ENCODE measurements around the gene LYRM1. TPM values are rescaled to one million over a fixed set of nuclear protein-coding genes. Genes with fewer than 3 reads are reported as not detected.
"Not testable (repeated sequence)": the region's sequence is repeated elsewhere in the genome, so short reads cannot be mapped to it uniquely, and the experiment has no call there.

The LYRM1 gene
- total RNA-seq, 1 donor from 2014 or later: 30.5 TPM

DNA sequence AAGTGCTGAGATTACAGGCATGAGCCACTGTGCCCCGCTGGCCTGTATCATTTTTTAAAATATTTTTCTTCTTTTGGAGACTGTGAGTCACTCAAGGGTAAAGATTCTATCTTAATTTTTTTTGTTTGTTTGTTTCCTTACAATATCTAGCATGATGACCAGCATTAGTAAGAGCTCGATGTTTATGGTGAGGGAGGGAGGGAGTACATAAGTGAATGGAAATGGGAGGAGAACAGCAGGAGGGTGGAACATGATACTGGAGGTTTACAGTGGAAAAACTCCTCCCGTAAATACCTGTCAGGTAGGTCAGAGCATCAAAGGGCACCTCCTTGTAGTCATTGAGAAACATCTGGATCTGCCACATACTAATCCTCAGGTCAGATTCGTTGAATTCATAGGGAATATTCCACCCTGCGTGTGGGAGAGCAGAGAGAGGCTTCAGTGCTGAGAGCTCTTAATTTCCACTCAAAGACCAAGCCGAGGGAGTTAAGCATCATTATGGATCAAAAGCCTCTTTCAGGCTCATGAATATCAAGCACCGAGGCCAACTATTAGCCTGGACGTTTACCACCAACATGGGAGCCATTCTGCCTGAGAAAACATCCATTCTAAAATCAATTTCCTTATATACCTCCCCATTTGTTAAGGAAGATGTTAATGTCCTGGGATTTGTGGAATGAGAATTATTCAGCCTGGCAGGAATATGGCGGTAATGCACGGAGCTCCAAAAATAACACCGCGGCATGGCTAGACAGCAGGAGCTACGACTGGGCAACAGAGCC is 51.8 kb downstream of the LYRM1 start:
- intact Hi-C loops (cut with micrococcal nuclease): no loop called here
- Mint-ChIP-seq H3K4me1 (ENCODE audit: low read depth) (no peaks in the 10 kb centered on the region), H3K27me3 (ENCODE audit: low read depth) (peaks cover 13% of the 10 kb centered on the region), H3K27ac (no peak overlapping the region), H3K36me3 (ENCODE audit: low read depth) (no peaks in the 10 kb centered on the region), H3K4me3 (ENCODE audit: low read depth) (no peak overlapping the region), H3K9me3 (no peaks in the 10 kb centered on the region)
- no peak for DNase-seq (ENCODE audit: low spot score)

DNA sequence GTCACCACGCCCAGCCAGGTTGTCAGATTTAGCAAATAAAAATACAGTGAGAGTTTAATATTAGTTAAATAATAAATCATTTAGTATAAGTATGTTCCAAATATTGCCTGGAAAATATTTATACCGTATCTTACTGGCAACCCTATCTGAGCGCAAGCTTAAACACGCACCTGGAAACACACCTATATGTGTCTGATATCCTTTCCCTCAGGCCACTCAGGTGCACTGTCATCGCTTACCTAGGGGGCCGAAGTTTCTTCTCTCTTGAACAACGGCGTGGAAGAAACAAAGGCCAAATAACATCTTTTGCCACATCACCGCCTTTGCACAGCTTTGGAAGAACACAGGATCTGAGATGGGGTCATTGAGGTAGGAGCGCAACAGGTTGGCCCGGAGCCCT is 54.0 kb downstream of the LYRM1 start:
- H3K27ac Mint-ChIP-seq: no peak overlapping the region
- H3K4me1 Mint-ChIP-seq (ENCODE audit: low read depth): no peaks in the 10 kb centered on the region
- H3K36me3 Mint-ChIP-seq (ENCODE audit: low read depth): no peaks in the 10 kb centered on the region
- no peaks in the 10 kb centered on the region for H3K9me3 Mint-ChIP-seq
- H3K4me3 Mint-ChIP-seq (ENCODE audit: low read depth): no peak overlapping the region
- intact Hi-C loops (cut with micrococcal nuclease): no loop called here
- H3K27me3 Mint-ChIP-seq (ENCODE audit: low read depth): peaks cover 11% of the 10 kb centered on the region
- no peak for DNase-seq (ENCODE audit: low spot score)

DNA sequence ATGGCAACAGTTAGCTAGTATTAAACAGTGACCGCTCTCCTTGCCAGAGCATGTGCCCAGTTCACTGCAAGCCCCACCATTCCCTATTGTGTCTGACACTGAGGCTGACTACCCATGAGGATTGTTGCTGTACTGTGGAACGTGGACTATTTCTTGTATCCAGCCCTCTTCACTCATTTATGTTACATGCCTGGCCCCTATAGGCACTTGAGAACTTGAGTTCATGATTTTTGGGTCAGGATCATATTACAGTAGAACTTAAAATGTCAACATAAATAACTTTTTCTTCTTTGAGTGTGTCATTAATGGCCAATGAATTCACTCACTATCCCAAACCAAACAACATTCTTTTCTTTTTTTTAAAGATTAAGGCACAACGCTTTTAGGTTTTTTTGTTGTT is 55.7 kb downstream of the LYRM1 start:
- Mint-ChIP-seq H3K27me3 (ENCODE audit: low read depth) (peaks cover 4% of the 10 kb centered on the region), H3K4me1 (ENCODE audit: low read depth) (no peaks in the 10 kb centered on the region), H3K4me3 (ENCODE audit: low read depth) (no peak overlapping the region), H3K9me3 (no peaks in the 10 kb centered on the region), H3K36me3 (ENCODE audit: low read depth) (no peaks in the 10 kb centered on the region), H3K27ac (no peak overlapping the region)
- DNase-seq (ENCODE audit: low spot score): no peak
- intact Hi-C loops (cut with micrococcal nuclease): no loop called here

DNA sequence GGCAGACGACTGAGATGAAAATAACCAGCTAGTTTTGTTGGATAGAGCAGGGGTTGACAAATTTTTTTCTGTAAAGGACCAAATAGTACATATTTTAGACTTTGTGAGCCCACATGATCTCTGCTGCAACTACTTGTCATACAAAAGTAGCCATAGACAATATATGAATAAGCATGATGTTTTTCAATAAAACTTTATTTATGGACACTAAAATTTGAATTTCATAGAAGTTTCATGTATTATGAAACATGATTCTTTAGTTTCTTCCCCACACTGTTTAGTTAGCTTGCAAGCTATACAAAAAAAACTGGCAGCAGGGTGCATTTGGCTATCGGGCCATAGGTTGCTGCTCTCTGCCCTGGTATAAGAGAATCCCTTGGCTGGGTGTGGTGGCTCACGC is 56.6 kb downstream of the LYRM1 start:
- intact Hi-C loops (cut with micrococcal nuclease): no loop called here
- peaks cover 4% of the 10 kb centered on the region for H3K27me3 Mint-ChIP-seq (ENCODE audit: low read depth)
- H3K4me1 Mint-ChIP-seq (ENCODE audit: low read depth): no peaks in the 10 kb centered on the region
- no peak overlapping the region for H3K27ac Mint-ChIP-seq
- no peaks in the 10 kb centered on the region for H3K36me3 Mint-ChIP-seq (ENCODE audit: low read depth)
- DNase-seq (ENCODE audit: low spot score): no peak
- H3K9me3 Mint-ChIP-seq: no peaks in the 10 kb centered on the region
- no peak overlapping the region for H3K4me3 Mint-ChIP-seq (ENCODE audit: low read depth)

DNA sequence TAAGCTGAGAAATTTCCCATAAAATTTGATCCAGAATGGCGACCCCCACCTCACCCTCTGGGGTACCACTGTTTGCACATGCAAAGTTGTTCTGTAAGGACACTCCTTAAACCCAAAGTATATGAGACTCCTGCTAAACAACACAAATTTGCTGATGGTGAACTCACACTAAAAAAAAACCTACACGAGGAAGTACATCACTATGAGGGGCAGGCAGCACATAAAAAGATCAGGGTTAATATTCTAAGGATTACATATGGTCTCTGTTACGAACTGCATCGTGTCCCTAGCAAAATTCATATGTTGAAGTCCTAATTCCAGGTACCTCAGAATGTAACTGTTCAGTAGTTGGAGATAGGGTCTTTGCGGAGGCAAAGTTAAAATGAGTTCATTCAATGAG is 60.3 kb downstream of the LYRM1 start:
- no peak overlapping the region for H3K4me3 Mint-ChIP-seq (ENCODE audit: low read depth)
- H3K4me1 Mint-ChIP-seq (ENCODE audit: low read depth): no peaks in the 10 kb centered on the region
- no peak overlapping the region for H3K27ac Mint-ChIP-seq
- no peak for DNase-seq (ENCODE audit: low spot score)
- H3K36me3 Mint-ChIP-seq (ENCODE audit: low read depth): no peaks in the 10 kb centered on the region
- intact Hi-C loops (cut with micrococcal nuclease): no loop called here
- H3K9me3 Mint-ChIP-seq: no peaks in the 10 kb centered on the region
- peaks cover 4% of the 10 kb centered on the region for H3K27me3 Mint-ChIP-seq (ENCODE audit: low read depth)

DNA sequence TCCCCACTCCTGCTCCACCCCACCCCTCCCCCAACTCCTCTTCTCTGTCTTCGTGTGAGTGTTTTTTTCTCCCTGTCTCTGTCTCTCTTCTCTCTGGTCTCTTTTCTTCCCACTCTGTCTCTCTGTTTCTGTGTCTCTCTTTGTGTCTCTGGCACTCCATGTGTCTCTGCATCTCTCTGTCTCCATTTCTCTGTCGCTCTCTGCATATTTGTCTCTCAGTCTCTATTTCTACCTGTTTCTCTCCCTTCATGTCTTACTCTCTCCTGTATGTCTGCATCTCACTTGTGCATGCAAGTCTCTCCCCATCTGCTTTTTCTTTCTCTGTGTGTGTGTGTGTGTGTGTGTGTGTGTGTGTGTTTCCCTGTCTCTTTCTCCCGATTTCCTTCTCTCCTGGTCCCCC is 68.2 kb downstream of the LYRM1 start:
- peaks cover 10% of the 10 kb centered on the region for H3K27me3 Mint-ChIP-seq (ENCODE audit: low read depth)
- no peaks in the 10 kb centered on the region for H3K36me3 Mint-ChIP-seq (ENCODE audit: low read depth)
- no peak for DNase-seq (ENCODE audit: low spot score)
- no peak overlapping the region for H3K4me3 Mint-ChIP-seq (ENCODE audit: low read depth)
- peaks cover 2% of the 10 kb centered on the region for H3K4me1 Mint-ChIP-seq (ENCODE audit: low read depth)
- no peaks in the 10 kb centered on the region for H3K9me3 Mint-ChIP-seq
- intact Hi-C loops (cut with micrococcal nuclease): no loop called here
- no peak overlapping the region for H3K27ac Mint-ChIP-seq

DNA sequence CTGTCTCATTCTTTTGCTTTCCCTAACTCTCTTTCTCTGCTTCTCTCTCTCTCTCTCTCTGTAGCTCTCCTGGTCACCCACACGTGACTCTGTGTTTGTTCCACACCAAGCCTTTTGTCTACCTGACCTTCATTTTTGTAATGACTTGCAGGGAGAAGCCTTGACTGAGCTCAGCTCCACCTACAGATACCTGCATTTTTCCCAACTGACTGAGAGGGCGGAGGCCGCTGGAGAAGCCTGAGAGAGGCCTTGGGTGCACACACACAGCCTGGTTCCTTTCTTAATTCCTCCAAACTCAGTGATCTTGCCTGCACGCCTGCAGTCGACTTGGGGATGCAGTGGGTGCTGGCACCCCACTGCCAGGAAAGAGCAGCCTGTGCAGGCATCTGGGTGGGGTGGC is 68.8 kb downstream of the LYRM1 start:
- no peaks in the 10 kb centered on the region for H3K36me3 Mint-ChIP-seq (ENCODE audit: low read depth)
- no peak for DNase-seq (ENCODE audit: low spot score)
- no peak overlapping the region for H3K27ac Mint-ChIP-seq
- no peaks in the 10 kb centered on the region for H3K9me3 Mint-ChIP-seq
- no peak overlapping the region for H3K4me3 Mint-ChIP-seq (ENCODE audit: low read depth)
- intact Hi-C loops (cut with micrococcal nuclease): no loop called here
- peaks cover 2% of the 10 kb centered on the region for H3K4me1 Mint-ChIP-seq (ENCODE audit: low read depth)
- H3K27me3 Mint-ChIP-seq (ENCODE audit: low read depth): peaks cover 10% of the 10 kb centered on the region

DNA sequence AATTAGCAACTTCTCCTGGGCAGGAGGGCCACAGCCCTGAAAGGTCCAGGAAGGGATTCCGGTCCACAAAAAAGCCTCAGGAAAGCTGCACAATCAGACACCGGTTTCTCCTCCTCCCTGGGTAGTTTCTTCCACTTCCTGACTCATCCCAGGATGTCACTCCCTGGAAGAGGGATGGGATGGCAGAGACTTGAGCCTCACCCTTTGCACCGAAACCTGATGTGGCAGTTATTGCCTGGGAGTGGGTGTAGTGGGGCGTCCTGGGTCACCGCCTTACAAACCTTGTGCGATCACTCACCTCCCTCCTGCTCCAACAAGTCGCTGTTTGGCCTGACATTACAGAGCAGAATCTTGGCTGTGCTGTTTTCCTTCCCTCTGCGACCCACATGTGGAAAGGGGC is 70.8 kb downstream of the LYRM1 start:
- intact Hi-C loops (cut with micrococcal nuclease): no loop called here
- Mint-ChIP-seq H3K4me3 (ENCODE audit: low read depth) (no peak overlapping the region), H3K27ac (no peak overlapping the region), H3K9me3 (no peaks in the 10 kb centered on the region), H3K4me1 (ENCODE audit: low read depth) (peaks cover 2% of the 10 kb centered on the region), H3K36me3 (ENCODE audit: low read depth) (no peaks in the 10 kb centered on the region), H3K27me3 (ENCODE audit: low read depth) (peaks cover 14% of the 10 kb centered on the region)
- no peak for DNase-seq (ENCODE audit: low spot score)

DNA sequence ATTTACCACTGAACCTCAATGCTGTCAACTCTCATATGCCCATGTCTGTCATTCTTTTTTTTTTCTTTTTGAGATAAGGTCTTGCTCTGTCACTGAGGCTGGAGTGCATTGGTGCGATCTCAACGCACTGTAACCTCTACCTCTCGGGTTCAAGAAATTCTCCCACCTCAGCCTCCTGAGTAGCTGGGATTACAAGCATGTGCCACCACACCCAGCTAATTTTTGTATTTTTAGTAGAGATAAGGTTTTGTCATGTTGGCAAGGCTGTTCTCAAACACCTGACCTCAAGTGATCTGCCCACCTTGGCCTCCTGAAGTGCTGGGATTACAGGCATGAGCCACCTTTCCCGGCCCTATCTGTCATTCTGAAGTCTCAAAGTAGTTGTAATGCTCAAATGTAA is 72.6 kb downstream of the LYRM1 start:
- H3K36me3 Mint-ChIP-seq (ENCODE audit: low read depth); H3K9me3 Mint-ChIP-seq; H3K4me3 Mint-ChIP-seq (ENCODE audit: low read depth); intact Hi-C loops (cut with micrococcal nuclease); H3K4me1 Mint-ChIP-seq (ENCODE audit: low read depth); H3K27ac Mint-ChIP-seq; H3K27me3 Mint-ChIP-seq (ENCODE audit: low read depth); DNase-seq (ENCODE audit: low spot score): not testable (repeated sequence)

Other genes starting within 250 kb of the LYRM1 start
- 1.6 and 1.7 TPM in 2 replicates for gene ACSM1, start 203.1 kb upstream of the LYRM1 start, total RNA-seq
- 46.3 and 47.7 TPM in 2 replicates for gene THUMPD1, start 159.0 kb upstream of the LYRM1 start, total RNA-seq
- 3.9 and 5.5 TPM in 2 replicates for gene ACSM3, start 136.8 kb upstream of the LYRM1 start, total RNA-seq
- 13.2 and 14.4 TPM in 2 replicates for gene ERI2, start 94.3 kb upstream of the LYRM1 start, total RNA-seq
- gene REXO5, start 94.2 kb upstream of the LYRM1 start, total RNA-seq: 11.4 and 11.8 TPM in 2 replicates
- gene DCUN1D3, start 413 bp upstream of the LYRM1 start, total RNA-seq: 17.4 and 19.2 TPM in 2 replicates

All from activated T-helper 2 cell treated with anti-CD3 and anti-CD28 coated beads, Interferon-gamma antibody, Interleukin-2, Interleukin-4, amounts not matched to agents 10 μg/mL and 5 μg/mL and 100 μg/mL, durations not matched to agents 14 hours and 24 hours and 36 hours (primary cell).